OCI-LY1 (cell line): ENCODE data around the gene CITED2.

Source experiments
- H2AFZ ChIP-seq: fragments of 200-600 bp; sonication (generic), shearing (Covaris generic); 2 replicates; pipeline ENCODE4 v1.6.0; 2014; ENCODE audit warnings: antibody characterized with exemption, mild to moderate bottlenecking, low read length
- H3F3A ChIP-seq: fragments of 200-600 bp; sonication (generic), shearing (Covaris generic); 2 replicates; pipeline ENCODE4 v1.6.0; 2014; ENCODE audit warnings: mild to moderate bottlenecking, antibody characterized with exemption, low read length, moderate library complexity; ENCODE audit not compliant: insufficient read depth
- H3K27ac ChIP-seq: fragments of 200-600 bp; sonication (generic); 2 replicates; pipeline ENCODE4 v1.5.1; 2014; ENCODE audit warnings: low read length, mixed run types, mild to moderate bottlenecking, low read depth; ENCODE audit not compliant: poor library complexity, severe bottlenecking
- H3K27me3 ChIP-seq: fragments of 200-600 bp; sonication (generic); 2 replicates; pipeline ENCODE4 v1.6.0; 2014; ENCODE audit warnings: antibody characterized with exemption, mild to moderate bottlenecking, low read length, moderate library complexity; ENCODE audit not compliant: insufficient read depth
- H3K36me3 ChIP-seq: fragments of 200-600 bp; sonication (generic); 2 replicates; pipeline ENCODE4 v1.6.1; 2014; ENCODE audit warnings: mild to moderate bottlenecking, antibody characterized with exemption, low read length, moderate library complexity, mixed read lengths; ENCODE audit not compliant: insufficient read depth
- H3K4me1 ChIP-seq: fragments of 200-600 bp; sonication (generic); 2 replicates; pipeline ENCODE4 v1.5.1; 2014; ENCODE audit warnings: mild to moderate bottlenecking, low read length, moderate library complexity; ENCODE audit not compliant: insufficient read depth, severe bottlenecking
- H3K4me2 ChIP-seq: fragments of 200-600 bp; sonication (generic), shearing (Covaris generic); 2 replicates; pipeline ENCODE4 v1.6.1; 2014; ENCODE audit warnings: low read length
- H3K4me3 ChIP-seq: fragments of 200-600 bp; sonication (generic); 2 replicates; pipeline ENCODE4 v1.5.1; 2014; ENCODE audit warnings: low read length, low read depth, mild to moderate bottlenecking, mixed read lengths; ENCODE audit not compliant: poor library complexity, severe bottlenecking
- H3K79me2 ChIP-seq: fragments of 200-600 bp; shearing (Covaris generic); 2 replicates; pipeline ENCODE4 v1.6.1; 2016; ENCODE audit warnings: mixed run types, low read length, mixed read lengths; ENCODE audit not compliant: insufficient read depth
- H3K9ac ChIP-seq: fragments of 200-600 bp; sonication (generic), shearing (Covaris generic); 2 replicates; pipeline ENCODE4 v1.6.1; 2014; ENCODE audit warnings: mild to moderate bottlenecking, low read length, mixed read lengths
- H3K9me2 ChIP-seq: fragments of 200-600 bp; sonication (generic), shearing (Covaris generic); 2 replicates; pipeline ENCODE4 v1.6.1; 2014; ENCODE audit warnings: low read depth, mild to moderate bottlenecking, low read length, mixed read lengths
- H3K9me3 ChIP-seq: fragments of 200-600 bp; shearing (Covaris generic); 2 replicates; pipeline ENCODE4 v1.6.1; 2014; ENCODE audit warnings: low read length, mixed read lengths
- H4K20me1 ChIP-seq: fragments of 200-600 bp; sonication (generic), shearing (Covaris generic); 2 replicates; pipeline ENCODE4 v1.6.0; 2016; ENCODE audit warnings: mild to moderate bottlenecking, low read length; ENCODE audit not compliant: insufficient read depth
- EZH2 ChIP-seq: fragments of 200-600 bp; sonication (generic), shearing (Covaris generic); IDR thresholded peaks from 2 replicates; pipeline ENCODE4 v1.8.0; 2017; ENCODE audit warnings: borderline replicate concordance, mixed run types, mild to moderate bottlenecking, antibody characterized with exemption, low read length, moderate library complexity, mixed read lengths
- TF ChIP-seq, protein P1 (sequence below): fragments of 200-600 bp; sonication (generic), shearing (Covaris generic); IDR thresholded peaks from 2 replicates; pipeline ENCODE4 v1.5.1; 2017; ENCODE audit warnings: mild to moderate bottlenecking, antibody characterized with exemption, low read length, moderate library complexity, mixed read lengths

The CITED2 gene

DNA sequence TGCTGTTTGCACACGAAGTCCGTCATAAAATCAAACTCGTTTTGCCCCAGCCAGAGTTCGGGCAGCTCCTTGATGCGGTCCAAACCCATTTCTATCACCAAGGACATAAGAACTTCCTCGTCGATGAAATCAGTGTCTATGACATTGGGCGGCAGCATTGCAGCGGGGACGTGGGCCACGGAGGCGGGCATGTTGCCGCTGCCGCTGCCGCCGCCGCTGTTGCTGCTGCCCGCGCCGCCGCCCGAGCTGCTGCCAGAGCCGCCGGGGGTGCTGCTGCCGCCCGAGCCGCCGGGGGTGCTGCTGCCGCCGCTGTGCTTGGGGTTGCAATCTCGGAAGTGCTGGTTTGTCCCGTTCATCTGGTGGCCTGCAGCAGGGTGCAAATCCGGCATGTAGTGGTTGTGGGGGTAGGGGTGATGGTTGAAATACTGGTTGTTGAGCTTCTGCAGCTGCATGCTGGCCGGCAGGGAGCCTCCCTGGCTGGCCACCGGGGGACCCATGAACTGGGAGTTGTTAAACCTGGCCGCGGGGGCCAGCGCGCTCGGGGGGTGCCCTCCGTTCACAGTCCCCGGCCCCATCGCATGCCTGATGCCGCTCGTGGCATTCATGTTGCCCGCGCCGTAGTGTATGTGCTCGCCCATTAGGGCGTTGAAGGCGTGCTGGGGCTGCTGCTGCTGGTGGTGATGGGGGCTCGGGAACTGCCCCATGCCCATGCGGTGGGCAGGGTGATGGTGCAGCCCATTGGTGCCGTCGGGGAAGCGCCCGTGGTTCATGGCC lies 1.1 kb downstream of the CITED2 start:
- TF ChIP-seq EZH2, result no peak
- TF ChIP-seq, protein P1, sequence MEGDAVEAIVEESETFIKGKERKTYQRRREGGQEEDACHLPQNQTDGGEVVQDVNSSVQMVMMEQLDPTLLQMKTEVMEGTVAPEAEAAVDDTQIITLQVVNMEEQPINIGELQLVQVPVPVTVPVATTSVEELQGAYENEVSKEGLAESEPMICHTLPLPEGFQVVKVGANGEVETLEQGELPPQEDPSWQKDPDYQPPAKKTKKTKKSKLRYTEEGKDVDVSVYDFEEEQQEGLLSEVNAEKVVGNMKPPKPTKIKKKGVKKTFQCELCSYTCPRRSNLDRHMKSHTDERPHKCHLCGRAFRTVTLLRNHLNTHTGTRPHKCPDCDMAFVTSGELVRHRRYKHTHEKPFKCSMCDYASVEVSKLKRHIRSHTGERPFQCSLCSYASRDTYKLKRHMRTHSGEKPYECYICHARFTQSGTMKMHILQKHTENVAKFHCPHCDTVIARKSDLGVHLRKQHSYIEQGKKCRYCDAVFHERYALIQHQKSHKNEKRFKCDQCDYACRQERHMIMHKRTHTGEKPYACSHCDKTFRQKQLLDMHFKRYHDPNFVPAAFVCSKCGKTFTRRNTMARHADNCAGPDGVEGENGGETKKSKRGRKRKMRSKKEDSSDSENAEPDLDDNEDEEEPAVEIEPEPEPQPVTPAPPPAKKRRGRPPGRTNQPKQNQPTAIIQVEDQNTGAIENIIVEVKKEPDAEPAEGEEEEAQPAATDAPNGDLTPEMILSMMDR, result peak; percentile 40
- H3K4me2 ChIP-seq, result peak overlapping the region; percentile 89
- no peak overlapping the region for H2AFZ ChIP-seq
- H3K9me3 ChIP-seq, result no peaks in the 10 kb centered on the region
- H3K79me2 ChIP-seq, result no peaks in the 10 kb centered on the region
- H3K4me1 ChIP-seq, result peaks cover 32% of the 10 kb centered on the region
- peak overlapping the region; percentile 95 for H3K27ac ChIP-seq
- H3K4me3 ChIP-seq, result peak overlapping the region; percentile 94
- H3K9me2 ChIP-seq, result no peaks in the 10 kb centered on the region
- peaks cover 8% of the 10 kb centered on the region; the same call in 1 of the 2 replicates for H3K36me3 ChIP-seq
- peak overlapping the region; percentile 86 for H3K9ac ChIP-seq
- no peaks in the 10 kb centered on the region for H4K20me1 ChIP-seq
- H3K27me3 ChIP-seq, result no peaks in the 10 kb centered on the region
- H3F3A ChIP-seq, result no peaks in the 10 kb centered on the region

DNA sequence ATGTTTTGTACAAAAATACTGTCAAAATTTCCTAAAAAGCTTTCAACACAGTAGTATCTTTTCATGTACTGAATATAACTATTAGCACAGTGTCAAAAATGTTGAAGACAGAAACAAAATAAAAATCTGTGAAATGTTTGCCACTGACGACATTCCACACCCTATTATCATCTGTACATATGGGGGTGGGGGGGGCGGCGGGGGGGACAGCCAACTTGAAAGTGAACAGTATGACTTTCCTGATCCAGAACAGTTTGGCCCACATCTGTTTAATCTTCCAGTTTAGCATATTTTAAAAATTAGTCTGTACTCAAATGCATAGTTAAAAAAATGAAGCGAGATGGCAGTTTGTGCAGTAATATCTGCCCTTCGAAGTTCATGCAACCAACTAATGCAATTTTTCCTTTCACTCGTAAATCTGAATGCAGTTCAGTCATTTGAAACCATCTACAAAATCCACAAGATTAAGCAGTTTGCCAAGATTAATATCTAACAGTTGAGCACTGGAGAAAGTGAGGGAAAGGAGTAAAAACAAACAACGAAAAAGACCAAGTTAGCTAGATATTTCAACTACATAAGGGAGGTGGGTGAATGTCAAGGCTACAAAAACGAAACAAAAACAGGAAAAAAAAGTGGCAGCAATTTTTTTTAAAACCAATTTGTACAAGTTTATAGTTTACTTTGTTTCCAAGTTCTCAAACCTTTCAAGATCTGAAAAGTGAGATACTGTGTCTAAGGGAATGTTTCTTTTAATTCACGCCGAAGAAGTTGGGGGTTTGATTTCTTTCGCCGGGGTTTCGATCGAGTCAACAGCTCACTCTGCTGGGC lies 1.9 kb downstream of the CITED2 start:
- no peak for TF ChIP-seq EZH2
- TF ChIP-seq, protein P1, result no peak
- no peaks in the 10 kb centered on the region for H3K9me2 ChIP-seq
- no peaks in the 10 kb centered on the region for H3K27me3 ChIP-seq
- no peaks in the 10 kb centered on the region for H3K9me3 ChIP-seq
- no peaks in the 10 kb centered on the region for H4K20me1 ChIP-seq
- H3K27ac ChIP-seq, result peak overlapping the region; percentile 20
- H3K36me3 ChIP-seq, result peaks cover 8% of the 10 kb centered on the region; the same call in 1 of the 2 replicates
- H3K9ac ChIP-seq, result peak overlapping the region; percentile 86
- H3F3A ChIP-seq, result no peaks in the 10 kb centered on the region
- no peaks in the 10 kb centered on the region for H3K79me2 ChIP-seq
- peak overlapping the region; percentile 89 for H3K4me2 ChIP-seq
- no peak overlapping the region for H2AFZ ChIP-seq
- peak overlapping the region; percentile 94 for H3K4me3 ChIP-seq
- H3K4me1 ChIP-seq, result peaks cover 35% of the 10 kb centered on the region

DNA sequence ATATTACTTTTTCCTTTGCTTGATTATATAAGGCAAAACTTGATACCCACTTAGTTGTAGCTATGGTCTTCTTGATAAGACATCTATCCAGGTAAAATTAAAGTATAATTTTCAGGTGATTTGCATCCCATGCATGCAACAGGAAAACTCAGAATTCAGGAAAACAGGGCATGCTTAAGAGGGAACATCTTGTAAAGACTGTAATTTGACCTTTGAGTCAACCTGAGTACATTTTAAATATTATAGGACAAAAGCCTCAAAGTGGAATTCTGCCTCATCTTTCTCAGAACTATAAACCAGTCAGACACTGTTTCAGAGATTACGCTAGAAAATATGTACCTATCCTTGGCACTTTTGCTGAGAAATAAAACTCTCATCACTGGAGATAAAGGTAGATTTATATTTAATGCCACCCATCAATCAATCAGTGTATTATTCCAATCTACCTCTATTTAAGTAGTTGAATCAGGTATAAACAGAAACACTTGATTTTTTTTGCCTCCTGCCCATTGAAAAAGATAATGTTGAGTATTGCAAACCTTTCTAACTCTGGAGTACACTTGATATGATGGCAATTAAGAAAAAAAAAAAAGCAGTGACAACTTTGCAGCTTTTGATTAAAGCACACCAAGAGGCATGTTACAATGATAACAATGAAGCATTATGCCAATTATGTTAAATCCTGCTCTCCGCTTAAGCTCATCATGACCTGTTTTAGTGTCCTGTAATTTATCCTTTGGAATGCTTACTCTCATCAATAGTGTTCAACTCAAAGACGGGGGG lies 2.8 kb downstream of the CITED2 start:
- Histone ChIP-seq H3K9me3 (no peaks in the 10 kb centered on the region), H3F3A (no peaks in the 10 kb centered on the region), H3K36me3 (peaks cover 8% of the 10 kb centered on the region; the same call in 1 of the 2 replicates), H3K27me3 (no peaks in the 10 kb centered on the region), H4K20me1 (no peaks in the 10 kb centered on the region), H3K9ac (no peak overlapping the region), H3K4me2 (peak overlapping the region; percentile 6; the same call in 1 of the 2 replicates), H3K9me2 (no peaks in the 10 kb centered on the region), H3K27ac (no peak overlapping the region), H3K79me2 (no peaks in the 10 kb centered on the region), H3K4me1 (peaks cover 33% of the 10 kb centered on the region), H2AFZ (no peak overlapping the region), H3K4me3 (no peak overlapping the region)
- no peak for TF ChIP-seq EZH2
- TF ChIP-seq, protein P1, result no peak
